ENCODE results near the gene PSMC1. TPM values are rescaled to one million over a fixed set of nuclear protein-coding genes. Genes with fewer than 3 reads are reported as not detected.

Gene PSMC1
- total RNA-seq, 1 donor from 2014 or later = 105 TPM

Other genes starting within 250 kb of the PSMC1 start
- gene KCNK13, start 194.6 kb upstream of the PSMC1 start, total RNA-seq (ENCODE audit: unreplicated experiment) = 0.10 TPM
- gene NRDE2, start 75.4 kb downstream of the PSMC1 start, total RNA-seq (ENCODE audit: unreplicated experiment) = 20.8 TPM
- gene CALM1, start 140.5 kb downstream of the PSMC1 start, total RNA-seq (ENCODE audit: unreplicated experiment) = 634 TPM

Data from endothelial cell (in vitro differentiated cells).